Left lung (tissue), 10 donors: Measurements from ENCODE around the gene MCM9. TPM values are rescaled to one million over a fixed set of nuclear protein-coding genes. Genes with fewer than 3 reads are reported as not detected.

Source experiments
- ATAC-seq: fragments of 200-7000 bp; cut with Tn5 transposase; one replicate; pipeline ENCODE4 v1.9.1; 2020; ENCODE audit warnings: moderate library complexity
- DNase-seq, 4 donors: peaks; one replicate each; pipeline ENCODE4 v3.0.0-alpha.2; 2013 to 2020
- H3K27ac ChIP-seq, 2 donors: fragments of 200-600 bp; sonication (generic) in 1 of 2; one replicate each; pipeline versions ENCODE4 v1.5.0 to v1.8.0; 2020 to 2021
- H3K27me3 ChIP-seq, 2 donors: fragments of 200-600 bp; sonication (generic) in 1 of 2; one replicate each; pipeline versions ENCODE4 v1.5.0 to v1.8.0; 2020 to 2021
- H3K36me3 ChIP-seq, 2 donors: fragments of 200-600 bp; sonication (generic) in 1 of 2; one replicate each; pipeline versions ENCODE4 v1.5.0 to v1.8.0; 2020 to 2021
- H3K4me1 ChIP-seq, 2 donors: fragments of 200-600 bp; one replicate each; pipeline ENCODE4 v1.8.0; 2021
- H3K4me3 ChIP-seq, 2 donors: fragments of 200-600 bp; sonication (generic) in 1 of 2; one replicate each; pipeline versions ENCODE4 v1.5.0 to v1.8.0; 2020 to 2021; ENCODE audit warnings: mild to moderate bottlenecking in 1 of 2
- H3K9me3 ChIP-seq, 2 donors: fragments of 200-600 bp; sonication (generic) in 1 of 2; one replicate each; pipeline versions ENCODE4 v1.5.0 to v1.8.0; 2020 to 2021
- intact Hi-C, 2 donors: fragments of 100-400 bp; cut with DNase I; formaldehyde crosslinking; loops; one replicate each; pipeline versions ENCODE4 v1.11.2 to v1.14.2; 2022
- polyA plus RNA-seq, 6 donors: library from polyadenylated mRNA; unstranded; fragments of 120-200 nt; gene quantifications; one replicate each; pipeline ENCODE4 v1.2.1, GENCODE V29; 2013; ENCODE audit not compliant: insufficient read length in 6 of 6
- total RNA-seq, 2 donors: library from RNA; stranded (reverse); fragmentation: NEBNext Ultra II Directional; extraction: Animal tissue kit (Norgen Biotek cat#: 25700); gene quantifications; one replicate each; pipeline ENCODE4 v1.2.1, GENCODE V29; 2021
- TF ChIP-seq, protein P1 (sequence below), 2 donors: fragments of 200-600 bp; sonication (generic) in 1 of 2; IDR thresholded peaks; one replicate each; pipeline versions ENCODE4 v1.5.0 to v1.8.0; 2021; ENCODE audit warnings: antibody characterized with exemption in 2 of 2
- donor health status: DM: no; HTN: yes; CAD: no.
- donor health status: DM: no; HTN: no; CAD: no.

Gene MCM9
- total and polyA plus RNA-seq, 8 donors = 16.0 to 24.2 (median 20.7) TPM

DNA sequence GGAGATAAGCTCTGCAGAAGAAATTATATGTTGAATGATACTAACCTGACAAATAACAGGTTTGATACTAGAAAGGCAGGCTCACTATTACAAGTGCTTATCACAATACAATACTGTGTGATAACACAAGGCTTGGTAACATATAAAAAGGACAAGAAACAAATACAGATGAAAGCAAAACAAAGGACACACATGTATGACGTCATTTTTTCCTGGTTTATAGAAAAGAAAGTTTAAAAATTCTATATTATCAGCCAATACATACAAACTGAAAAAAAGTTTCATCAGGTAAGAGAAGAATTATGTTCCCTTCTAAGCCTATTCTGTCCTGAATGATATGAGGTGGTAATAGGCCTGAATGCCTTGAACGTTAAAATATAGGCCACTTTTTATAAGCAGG, 32.3 kb upstream of the MCM9 start:
- no peaks in the 10 kb centered on the region for H3K4me1 ChIP-seq
- no peak overlapping the region for H3K27ac ChIP-seq
- no peaks in the 10 kb centered on the region for H3K9me3 ChIP-seq
- no peak for ATAC-seq
- DNase-seq = no peak
- TF ChIP-seq, protein P1, sequence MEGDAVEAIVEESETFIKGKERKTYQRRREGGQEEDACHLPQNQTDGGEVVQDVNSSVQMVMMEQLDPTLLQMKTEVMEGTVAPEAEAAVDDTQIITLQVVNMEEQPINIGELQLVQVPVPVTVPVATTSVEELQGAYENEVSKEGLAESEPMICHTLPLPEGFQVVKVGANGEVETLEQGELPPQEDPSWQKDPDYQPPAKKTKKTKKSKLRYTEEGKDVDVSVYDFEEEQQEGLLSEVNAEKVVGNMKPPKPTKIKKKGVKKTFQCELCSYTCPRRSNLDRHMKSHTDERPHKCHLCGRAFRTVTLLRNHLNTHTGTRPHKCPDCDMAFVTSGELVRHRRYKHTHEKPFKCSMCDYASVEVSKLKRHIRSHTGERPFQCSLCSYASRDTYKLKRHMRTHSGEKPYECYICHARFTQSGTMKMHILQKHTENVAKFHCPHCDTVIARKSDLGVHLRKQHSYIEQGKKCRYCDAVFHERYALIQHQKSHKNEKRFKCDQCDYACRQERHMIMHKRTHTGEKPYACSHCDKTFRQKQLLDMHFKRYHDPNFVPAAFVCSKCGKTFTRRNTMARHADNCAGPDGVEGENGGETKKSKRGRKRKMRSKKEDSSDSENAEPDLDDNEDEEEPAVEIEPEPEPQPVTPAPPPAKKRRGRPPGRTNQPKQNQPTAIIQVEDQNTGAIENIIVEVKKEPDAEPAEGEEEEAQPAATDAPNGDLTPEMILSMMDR (IDR thresholded peaks at IDR 0.05) = no peak
- H3K4me3 ChIP-seq = no peak overlapping the region
- H3K27me3 ChIP-seq = no peaks in the 10 kb centered on the region
- H3K36me3 ChIP-seq = no peaks in the 10 kb centered on the region
- intact Hi-C loops = loop anchor here in 1 of 2 donors (5.0 kb wide), 1 partner anchor 145 kb away; no protein-coding TSS in a partner anchor

DNA sequence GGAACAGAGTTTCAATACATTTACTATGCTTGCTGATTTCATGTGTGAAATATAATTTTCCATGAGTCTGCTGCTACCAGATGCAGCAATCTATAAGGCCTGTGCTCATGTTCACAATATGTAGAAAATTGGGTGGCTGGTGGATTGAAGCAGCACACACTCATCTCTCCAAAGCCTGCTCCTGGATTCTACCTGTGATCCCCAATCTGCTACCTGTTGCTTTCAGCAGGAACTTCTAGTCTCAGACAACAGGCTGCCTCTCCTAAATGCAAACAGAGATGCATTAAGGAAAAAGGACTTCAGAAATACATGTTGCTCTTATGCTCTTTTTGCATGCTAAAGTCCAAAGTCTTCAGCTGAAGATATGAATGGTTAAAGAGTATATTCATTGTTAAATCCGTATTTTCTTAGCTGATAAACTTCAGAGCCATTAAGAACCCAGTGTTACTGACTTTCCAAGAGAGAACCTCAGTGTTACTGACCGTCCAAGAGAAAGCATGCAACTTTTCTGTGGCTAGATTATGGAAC, 30.9 kb upstream of the MCM9 start:
- no peak for ATAC-seq

DNA sequence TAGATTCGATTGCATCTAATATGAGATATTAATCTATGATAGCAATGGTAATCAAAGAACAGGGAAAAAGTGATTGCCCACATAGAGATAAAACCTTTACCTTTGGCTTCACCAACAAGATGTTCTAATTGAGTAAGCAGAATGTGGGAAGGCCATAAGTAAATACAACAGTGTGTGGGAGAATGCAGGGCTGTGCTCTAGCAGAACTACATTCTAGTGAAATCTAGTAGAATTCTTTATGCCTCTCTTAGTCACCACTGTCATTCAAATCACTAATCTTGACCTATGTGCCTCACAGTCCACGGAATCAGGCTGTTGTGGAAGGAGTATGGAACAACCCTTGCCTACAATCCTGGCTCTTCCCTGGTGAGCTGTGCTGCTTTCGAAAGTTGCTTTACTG, 30.4 kb upstream of the MCM9 start:
- TF ChIP-seq, protein P1 (IDR thresholded peaks at IDR 0.05) = no peak
- Histone ChIP-seq H3K9me3 (no peaks in the 10 kb centered on the region), H3K4me1 (no peaks in the 10 kb centered on the region), H3K4me3 (no peak overlapping the region), H3K36me3 (no peaks in the 10 kb centered on the region), H3K27ac (no peak overlapping the region), H3K27me3 (no peaks in the 10 kb centered on the region)
- ATAC-seq (no peak), DNase-seq (no peak)
- intact Hi-C loops = loop anchor here in 1 of 2 donors (5.0 kb wide), 1 partner anchor 147 kb away; no protein-coding TSS in a partner anchor

More for the DNA sequence above, 30.9 kb upstream of the MCM9 start:
- H3K9me3 ChIP-seq = no peaks in the 10 kb centered on the region
- no peak for DNase-seq
- no peak overlapping the region for H3K27ac ChIP-seq
- no peaks in the 10 kb centered on the region for H3K4me1 ChIP-seq
- intact Hi-C loops = loop anchor here in 1 of 2 donors (5.0 kb wide), 1 partner anchor 146 kb away; no protein-coding TSS in a partner anchor
- H3K36me3 ChIP-seq = no peaks in the 10 kb centered on the region
- TF ChIP-seq, protein P1 (IDR thresholded peaks at IDR 0.05) = no peak
- H3K27me3 ChIP-seq = no peaks in the 10 kb centered on the region
- no peak overlapping the region for H3K4me3 ChIP-seq

DNA sequence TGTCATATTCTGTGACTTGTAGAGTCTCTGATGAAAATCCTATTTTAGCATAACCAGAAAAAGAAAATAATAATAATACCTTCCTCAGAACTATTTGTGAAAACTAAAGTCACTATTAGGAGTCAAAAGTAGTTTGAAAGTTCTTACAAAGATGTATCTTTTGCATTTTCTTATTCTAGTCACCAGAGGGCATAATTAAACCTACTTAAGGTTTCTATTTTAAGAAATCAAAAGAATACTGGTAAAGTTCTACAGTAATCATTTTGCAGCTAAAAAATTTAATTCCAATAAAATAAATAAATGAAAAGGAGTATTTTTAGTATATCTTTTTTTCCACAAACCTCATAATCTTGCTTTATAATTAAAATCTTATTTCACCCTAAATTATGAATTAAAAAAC, 28.0 kb upstream of the MCM9 start:
- intact Hi-C loops = no loop called here
- TF ChIP-seq, protein P1 (IDR thresholded peaks at IDR 0.05) = peak in 1 of 2 donors; percentile 13
- DNase-seq (no peak), ATAC-seq (no peak)
- H3K36me3 ChIP-seq = no peaks in the 10 kb centered on the region
- no peaks in the 10 kb centered on the region for H3K27me3 ChIP-seq
- H3K4me1 ChIP-seq = no peaks in the 10 kb centered on the region
- H3K4me3 ChIP-seq = no peak overlapping the region
- no peak overlapping the region for H3K27ac ChIP-seq
- no peaks in the 10 kb centered on the region for H3K9me3 ChIP-seq

DNA sequence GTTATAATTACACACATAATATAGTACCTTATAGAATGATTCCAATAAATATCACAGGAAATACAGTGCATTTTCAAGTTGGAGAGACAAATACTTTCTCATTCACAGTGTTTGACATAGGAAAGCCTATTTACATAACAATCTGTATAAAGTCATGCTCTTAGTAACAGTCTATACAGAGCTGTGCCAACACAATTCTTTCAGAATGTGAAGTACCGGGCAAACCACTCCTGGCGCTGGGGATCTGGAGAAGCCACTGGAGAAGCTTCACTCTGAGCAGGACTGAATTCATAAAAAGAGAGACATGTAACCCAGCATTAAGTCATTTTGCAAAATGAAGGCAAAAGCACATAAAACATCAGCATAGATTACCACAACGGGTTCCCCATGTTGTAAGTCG, 24.9 kb upstream of the MCM9 start:
- intact Hi-C loops = no loop called here
- peak; percentile 95 for ATAC-seq

More for the DNA sequence above, 24.9 kb upstream of the MCM9 start:
- Histone ChIP-seq H3K36me3 (no peaks in the 10 kb centered on the region), H3K4me3 (no peak overlapping the region), H3K4me1 (no peaks in the 10 kb centered on the region), H3K9me3 (no peaks in the 10 kb centered on the region), H3K27me3 (no peaks in the 10 kb centered on the region), H3K27ac (no peak overlapping the region)
- TF ChIP-seq, protein P1 (IDR thresholded peaks at IDR 0.05) = no peak
- DNase-seq = no peak
